Astrocyte of the cerebellum (primary cell): ENCODE results near the gene CFAP20.
"Not testable (repeated sequence)": the region's sequence is repeated elsewhere in the genome, so short reads cannot be mapped to it uniquely, and the experiment has no call there.

Experiments
- DNase-seq: peaks from one replicate; pipeline ENCODE4 v3.0.0-alpha.2; 2011; ENCODE audit warnings: low read depth
- H3K4me3 ChIP-seq: 2 replicates; pipeline ENCODE4 v1.5.1; 2011; ENCODE audit warnings: mild to moderate bottlenecking, low read depth, low read length, moderate library complexity
- in situ Hi-C: cut with HindIII; loops from 2 replicates; pipeline ENCODE4 v1.10.0; 2017; ENCODE audit warnings: low sequenced_read_pairs
- TF ChIP-seq, protein P1 (sequence below): IDR thresholded peaks from 2 replicates; pipeline ENCODE4 v1.5.1; 2012; ENCODE audit warnings: low read length, low read depth, moderate library complexity, mild to moderate bottlenecking; ENCODE audit errors: missing control alignments

The CFAP20 gene

DNA sequence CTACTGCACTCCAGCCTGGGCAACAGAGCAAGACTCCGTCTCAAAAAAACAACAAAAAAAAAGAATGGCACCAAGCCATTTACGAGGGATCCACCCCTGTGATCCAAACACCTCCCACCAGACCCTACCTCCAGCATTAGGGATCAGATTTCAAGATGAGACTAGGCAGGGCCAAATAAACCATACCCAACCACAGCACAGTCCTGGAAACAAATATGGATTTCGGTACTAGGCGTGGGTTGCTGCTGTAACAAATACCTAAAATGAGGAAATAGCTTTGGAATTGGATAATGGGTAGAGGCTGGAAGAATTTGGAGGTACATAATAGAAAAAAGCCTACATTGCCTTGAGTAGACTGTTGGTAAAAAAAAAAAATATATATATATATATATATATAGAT is 54.5 kb downstream of the CFAP20 start:
- H3K4me3 ChIP-seq: no peak overlapping the region
- in situ Hi-C loops: no loop called here
- DNase-seq: no peak
- TF ChIP-seq, protein P1, sequence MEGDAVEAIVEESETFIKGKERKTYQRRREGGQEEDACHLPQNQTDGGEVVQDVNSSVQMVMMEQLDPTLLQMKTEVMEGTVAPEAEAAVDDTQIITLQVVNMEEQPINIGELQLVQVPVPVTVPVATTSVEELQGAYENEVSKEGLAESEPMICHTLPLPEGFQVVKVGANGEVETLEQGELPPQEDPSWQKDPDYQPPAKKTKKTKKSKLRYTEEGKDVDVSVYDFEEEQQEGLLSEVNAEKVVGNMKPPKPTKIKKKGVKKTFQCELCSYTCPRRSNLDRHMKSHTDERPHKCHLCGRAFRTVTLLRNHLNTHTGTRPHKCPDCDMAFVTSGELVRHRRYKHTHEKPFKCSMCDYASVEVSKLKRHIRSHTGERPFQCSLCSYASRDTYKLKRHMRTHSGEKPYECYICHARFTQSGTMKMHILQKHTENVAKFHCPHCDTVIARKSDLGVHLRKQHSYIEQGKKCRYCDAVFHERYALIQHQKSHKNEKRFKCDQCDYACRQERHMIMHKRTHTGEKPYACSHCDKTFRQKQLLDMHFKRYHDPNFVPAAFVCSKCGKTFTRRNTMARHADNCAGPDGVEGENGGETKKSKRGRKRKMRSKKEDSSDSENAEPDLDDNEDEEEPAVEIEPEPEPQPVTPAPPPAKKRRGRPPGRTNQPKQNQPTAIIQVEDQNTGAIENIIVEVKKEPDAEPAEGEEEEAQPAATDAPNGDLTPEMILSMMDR: no peak

DNA sequence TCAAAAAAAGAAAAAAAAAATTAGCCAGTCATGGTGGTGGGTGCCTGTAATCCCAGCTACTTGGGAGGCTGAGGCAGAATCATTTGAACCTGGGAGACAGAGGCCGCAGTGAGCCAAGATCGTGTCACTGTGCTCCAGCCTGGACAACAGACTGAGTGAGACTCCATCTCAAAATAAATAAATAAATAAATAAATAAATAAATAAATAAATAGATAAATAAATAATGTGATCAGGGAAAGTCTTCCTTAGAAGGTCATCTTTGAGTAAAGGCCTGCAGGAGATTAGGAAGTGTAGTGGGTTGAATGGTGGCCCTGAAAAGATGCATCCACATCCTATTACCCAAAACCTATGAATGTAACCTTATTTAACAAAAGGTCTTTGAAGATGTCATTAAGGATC is 56.1 kb downstream of the CFAP20 start:
- H3K4me3 ChIP-seq, DNase-seq, in situ Hi-C loops: not testable (repeated sequence)

DNA sequence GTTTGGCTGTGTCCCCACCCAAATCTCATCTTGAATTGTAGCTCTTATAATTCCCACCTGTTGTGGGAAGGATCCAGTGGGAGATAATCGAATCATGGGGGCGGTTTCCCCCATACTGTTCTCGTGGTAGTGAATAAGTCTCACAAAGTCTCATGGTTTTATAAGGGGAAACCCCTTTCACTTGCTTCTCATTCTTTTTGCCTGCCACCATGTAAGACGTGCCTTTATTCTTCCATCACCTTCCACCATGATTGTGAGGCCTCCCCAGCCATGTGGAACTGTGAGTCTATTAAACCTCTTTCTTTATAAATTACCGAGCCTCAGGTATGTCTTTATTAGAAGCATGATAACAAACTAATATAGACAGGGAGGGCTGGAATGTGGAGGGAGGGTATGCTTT is 57.0 kb downstream of the CFAP20 start:
- H3K4me3 ChIP-seq, in situ Hi-C loops, DNase-seq: not testable (repeated sequence)

DNA sequence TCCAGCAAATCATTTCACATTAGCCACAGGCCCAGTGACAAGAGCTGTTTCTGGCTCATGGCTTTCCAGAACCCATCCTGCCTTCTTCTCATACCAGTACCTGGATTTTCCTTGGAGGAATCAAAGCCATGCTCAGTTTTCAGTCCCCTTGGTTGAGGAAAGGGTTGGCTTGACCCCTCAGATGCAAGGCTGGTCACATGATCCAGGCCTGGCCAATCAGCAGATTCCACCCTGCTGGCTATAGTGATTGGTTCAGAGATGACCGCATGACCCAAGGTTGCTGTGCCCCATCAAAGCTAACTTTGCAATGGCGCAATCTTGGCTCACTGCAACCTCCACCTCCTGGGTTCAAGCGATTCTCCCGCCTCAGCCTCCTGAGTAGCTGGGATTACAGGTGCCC is 58.6 kb downstream of the CFAP20 start:
- H3K4me3 ChIP-seq: no peak overlapping the region
- TF ChIP-seq, protein P1: no peak
- in situ Hi-C loops: no loop called here
- DNase-seq: no peak
